Right ventricle myocardium superior (tissue), 1 donor: ENCODE measurements around the gene AHDC1. TPM values are rescaled to one million over a fixed set of nuclear protein-coding genes. Genes with fewer than 3 reads are reported as not detected.
"Not testable (repeated sequence)": the region's sequence is repeated elsewhere in the genome, so short reads cannot be mapped to it uniquely, and the experiment has no call there.

Experiments
- ATAC-seq: fragments of 200-7000 bp; cut with Tn5 transposase; one replicate; pipeline ENCODE4 v1.9.1; 2020; ENCODE audit warnings: mild to moderate bottlenecking; ENCODE audit not compliant: poor library complexity
- DNase-seq: peaks from one replicate; pipeline ENCODE4 v3.0.0-alpha.2; 2020
- intact Hi-C: fragments of 100-400 bp; cut with DNase I; formaldehyde crosslinking; loops from one replicate; pipeline ENCODE4 v1.11.2; 2022
- total RNA-seq: library from RNA; stranded (reverse); fragmentation: NEBNext Ultra II Directional; extraction: Animal tissue kit (Norgen Biotek cat#: 25700); gene quantifications from one replicate; pipeline ENCODE4 v1.2.1, GENCODE V29; 2021
- donor health status: DM: no; HTN: yes; CAD: no; lungs with severe emphysema.

AHDC1 gene
- total RNA-seq, 1 donor from 2014 or later, result 47.4 TPM

- ATAC-seq (no peak), DNase-seq (no peak)
- intact Hi-C loops, result no loop called here
Measured at GRCh38 chr1:27549807-27550408, 54.0 kb downstream of the AHDC1 start.

GRCh38 chr1:27548858-27549719 lies 54.9 kb downstream of the AHDC1 start:
- intact Hi-C loops, result no loop called here
- ATAC-seq, result no peak
- no peak for DNase-seq

- no peak for ATAC-seq
- intact Hi-C loops, result no loop called here
- DNase-seq, result no peak
Measured at GRCh38 chr1:27548136-27548853, 55.6 kb downstream of the AHDC1 start.

GRCh38 chr1:27547220-27548116 lies 56.5 kb downstream of the AHDC1 start:
- intact Hi-C loops, result no loop called here
- DNase-seq, result no peak
- no peak for ATAC-seq

- ATAC-seq, result no peak
- intact Hi-C loops, result no loop called here
- no peak for DNase-seq
Measured at GRCh38 chr1:27545876-27546275, 58.1 kb downstream of the AHDC1 start.

- ATAC-seq (peak; percentile 77), DNase-seq (peak; percentile 87)
- intact Hi-C loops, result no loop called here
Measured at GRCh38 chr1:27545271-27545670, 58.7 kb downstream of the AHDC1 start.

GRCh38 chr1:27544834-27545233 lies 59.1 kb downstream of the AHDC1 start:
- intact Hi-C loops, result no loop called here
- ATAC-seq (peak; percentile 0), DNase-seq (no peak)

- no peak for DNase-seq
- ATAC-seq, result peak; percentile 0
- intact Hi-C loops, result no loop called here
Measured at GRCh38 chr1:27543284-27543683, 60.7 kb downstream of the AHDC1 start.

- ATAC-seq, result peak; percentile 52
- DNase-seq, result peak; percentile 75
- intact Hi-C loops, result no loop called here
Measured at GRCh38 chr1:27542463-27543273, 61.3 kb downstream of the AHDC1 start.

GRCh38 chr1:27539901-27540861 lies 63.8 kb downstream of the AHDC1 start:
- intact Hi-C loops, result no loop called here
- DNase-seq (no peak), ATAC-seq (no peak)

GRCh38 chr1:27538793-27539192 lies 65.2 kb downstream of the AHDC1 start:
- DNase-seq (no peak), ATAC-seq (no peak)
- intact Hi-C loops, result no loop called here

- ATAC-seq, intact Hi-C loops, DNase-seq: not testable (repeated sequence)
Measured at GRCh38 chr1:27538305-27538676, 65.7 kb downstream of the AHDC1 start.

- peak; percentile 82 for DNase-seq
- intact Hi-C loops, result no loop called here
- ATAC-seq, result peak; percentile 88
Measured at GRCh38 chr1:27536767-27537166, 67.2 kb downstream of the AHDC1 start.

GRCh38 chr1:27536010-27536757 lies 67.8 kb downstream of the AHDC1 start:
- ATAC-seq, result peak; percentile 5

GRCh38 chr1:27535386-27535785 lies 68.6 kb downstream of the AHDC1 start:
- intact Hi-C loops, result no loop called here
- ATAC-seq (no peak), DNase-seq (no peak)

More at GRCh38 chr1:27536010-27536757, 67.8 kb downstream of the AHDC1 start:
- no peak for DNase-seq
- intact Hi-C loops, result no loop called here
